NB4 (cell line): Measurements from ENCODE around the gene MT1F.

ENCODE experiments used
- DNase-seq: peaks from one replicate; pipeline ENCODE4 v3.0.0; 2010; ENCODE audit warnings: low read depth
- H3K4me3 ChIP-seq: one replicate; pipeline ENCODE4 v1.5.1; 2011; ENCODE audit warnings: mild to moderate bottlenecking, low read depth, low read length, moderate library complexity
- MYC ChIP-seq: IDR thresholded peaks from 2 replicates; pipeline ENCODE4 v1.6.1; 2011; ENCODE audit warnings: low read depth, low read length
- POLR2A ChIP-seq: IDR thresholded peaks from 2 replicates; pipeline ENCODE4 v1.6.1; 2011; ENCODE audit warnings: mild to moderate bottlenecking; ENCODE audit not compliant: insufficient read length; ENCODE audit errors: extremely low read depth
- TF ChIP-seq, protein P1 (sequence below): IDR thresholded peaks from one replicate; pipeline ENCODE4 v1.5.1; 2012; ENCODE audit warnings: low read depth, low read length
- TF ChIP-seq, protein P2 (sequence below): IDR thresholded peaks from 2 replicates; pipeline ENCODE4 v1.6.1; 2011; ENCODE audit warnings: low read depth, low read length

The MT1F gene

DNA sequence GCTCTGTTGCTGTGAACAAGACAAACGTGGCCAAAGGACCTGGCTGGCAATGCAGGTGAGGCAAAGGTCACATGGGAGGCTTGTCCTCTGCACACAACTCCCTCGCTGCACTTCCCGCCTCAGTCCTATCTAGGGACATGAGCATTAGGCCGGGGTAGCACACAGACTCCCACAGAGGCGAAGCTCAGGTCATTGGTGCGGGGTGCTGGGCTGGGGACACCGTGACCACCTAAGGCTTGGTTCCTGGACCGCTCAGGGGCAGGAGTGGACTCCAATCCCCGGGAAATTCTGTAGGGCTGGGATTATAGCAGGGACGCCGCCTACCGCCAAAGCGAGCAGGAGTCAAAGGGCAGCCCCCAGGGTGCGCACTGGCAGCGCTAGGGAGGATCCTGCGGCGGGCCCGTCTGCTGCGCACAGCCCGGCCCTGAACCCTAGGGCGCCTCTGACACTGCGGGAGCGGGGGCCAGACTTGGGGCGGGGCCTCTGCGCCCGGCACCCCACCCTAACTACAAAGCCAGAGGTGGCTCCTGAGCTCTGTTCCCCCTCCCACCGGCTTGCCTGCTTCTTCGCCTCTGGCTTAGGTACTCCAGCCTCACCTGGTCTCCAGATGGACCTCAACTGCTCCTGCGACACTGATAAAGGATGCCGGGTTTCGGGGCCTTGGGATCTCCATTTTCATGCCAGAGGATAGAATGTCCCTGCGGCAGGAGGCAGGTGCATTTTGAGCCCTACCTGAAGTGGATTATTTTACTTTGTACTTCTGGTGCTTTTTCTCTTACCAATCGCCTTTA lies 9.9 kb upstream of the MT1F start:
- TF ChIP-seq, protein P1, sequence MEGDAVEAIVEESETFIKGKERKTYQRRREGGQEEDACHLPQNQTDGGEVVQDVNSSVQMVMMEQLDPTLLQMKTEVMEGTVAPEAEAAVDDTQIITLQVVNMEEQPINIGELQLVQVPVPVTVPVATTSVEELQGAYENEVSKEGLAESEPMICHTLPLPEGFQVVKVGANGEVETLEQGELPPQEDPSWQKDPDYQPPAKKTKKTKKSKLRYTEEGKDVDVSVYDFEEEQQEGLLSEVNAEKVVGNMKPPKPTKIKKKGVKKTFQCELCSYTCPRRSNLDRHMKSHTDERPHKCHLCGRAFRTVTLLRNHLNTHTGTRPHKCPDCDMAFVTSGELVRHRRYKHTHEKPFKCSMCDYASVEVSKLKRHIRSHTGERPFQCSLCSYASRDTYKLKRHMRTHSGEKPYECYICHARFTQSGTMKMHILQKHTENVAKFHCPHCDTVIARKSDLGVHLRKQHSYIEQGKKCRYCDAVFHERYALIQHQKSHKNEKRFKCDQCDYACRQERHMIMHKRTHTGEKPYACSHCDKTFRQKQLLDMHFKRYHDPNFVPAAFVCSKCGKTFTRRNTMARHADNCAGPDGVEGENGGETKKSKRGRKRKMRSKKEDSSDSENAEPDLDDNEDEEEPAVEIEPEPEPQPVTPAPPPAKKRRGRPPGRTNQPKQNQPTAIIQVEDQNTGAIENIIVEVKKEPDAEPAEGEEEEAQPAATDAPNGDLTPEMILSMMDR, result no peak
- TF ChIP-seq MYC (no peak), POLR2A (no peak)
- TF ChIP-seq, protein P2, sequence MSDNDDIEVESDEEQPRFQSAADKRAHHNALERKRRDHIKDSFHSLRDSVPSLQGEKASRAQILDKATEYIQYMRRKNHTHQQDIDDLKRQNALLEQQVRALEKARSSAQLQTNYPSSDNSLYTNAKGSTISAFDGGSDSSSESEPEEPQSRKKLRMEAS, result no peak
- no peak overlapping the region for H3K4me3 ChIP-seq
- no peak for DNase-seq

DNA sequence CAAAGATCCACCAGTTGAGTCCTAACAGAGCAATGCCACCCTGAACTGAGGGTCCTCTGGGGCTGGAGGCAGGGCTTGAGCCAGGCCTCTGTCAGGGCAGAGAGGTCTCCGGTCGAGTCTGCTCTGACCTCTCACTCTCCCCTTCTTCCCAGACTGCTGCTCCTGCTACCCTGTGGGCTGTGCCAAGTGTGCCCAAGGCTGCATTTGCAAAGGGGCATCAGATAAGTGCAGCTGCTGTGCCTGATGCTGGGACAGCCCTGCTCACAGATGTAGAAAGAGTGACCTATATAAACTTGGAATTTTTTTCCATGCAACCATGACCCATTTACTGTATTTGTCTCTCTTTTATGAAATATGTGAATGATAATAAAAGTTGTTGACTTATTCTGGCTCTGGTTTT lies 8.5 kb upstream of the MT1F start:
- no peak for DNase-seq
- H3K4me3 ChIP-seq, result no peak overlapping the region
- TF ChIP-seq, protein P1, result no peak
- TF ChIP-seq, protein P2, result no peak
- TF ChIP-seq MYC (no peak), POLR2A (no peak)

DNA sequence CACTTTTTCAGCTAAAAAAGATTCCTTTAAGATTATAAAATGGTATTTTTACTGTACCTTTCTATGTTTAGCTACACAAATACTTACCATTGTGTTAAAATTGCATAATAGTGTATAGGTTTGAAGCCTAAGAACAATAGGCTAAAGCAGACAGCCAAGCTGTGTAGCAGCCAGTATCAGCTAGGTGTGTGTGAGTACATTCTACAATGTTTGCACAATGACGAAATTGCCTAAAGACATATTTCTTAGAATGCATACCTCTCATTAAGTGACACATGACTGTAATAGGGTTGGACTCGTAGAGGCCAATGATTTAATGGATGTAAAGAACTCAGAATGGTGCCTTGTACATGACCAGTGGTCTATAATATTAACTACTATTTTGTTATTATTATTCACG lies 7.9 kb upstream of the MT1F start:
- DNase-seq, result no peak
- TF ChIP-seq, protein P1, result no peak
- no peak for TF ChIP-seq POLR2A
- no peak for TF ChIP-seq MYC
- TF ChIP-seq, protein P2, result no peak
- no peak overlapping the region for H3K4me3 ChIP-seq

DNA sequence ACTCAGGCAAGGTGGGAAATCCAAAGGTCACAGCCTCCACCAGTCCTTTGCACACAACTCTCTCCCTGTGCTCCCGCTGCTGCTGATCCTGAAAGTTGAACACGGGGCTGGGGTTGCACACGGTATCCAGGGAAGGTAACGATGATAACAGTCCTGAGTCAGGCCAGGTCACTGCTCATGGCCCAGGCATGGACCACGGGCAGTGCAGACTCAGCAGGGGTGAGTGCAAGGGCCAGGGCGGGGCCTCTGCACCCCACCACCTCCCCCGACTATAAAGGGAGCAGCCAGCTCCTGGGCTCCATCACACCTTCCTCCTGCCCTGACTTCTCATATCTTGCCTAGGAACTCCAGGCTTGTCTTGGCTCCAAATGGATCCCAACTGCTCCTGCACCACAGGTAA lies 6.2 kb upstream of the MT1F start, which contains the start of gene MT1B:
Gene MT1B, plus strand, starts transcription at position 301 of the 400 bp plus-strand sequence. Its CDS starts 68 bp downstream, at position 369.
- no peak for DNase-seq
- H3K4me3 ChIP-seq, result no peak within 1 kb of the TSS
- TF ChIP-seq, protein P2, result no peak
- no peak for TF ChIP-seq MYC
- TF ChIP-seq, protein P1, result no peak
- TF ChIP-seq POLR2A, result no peak

DNA sequence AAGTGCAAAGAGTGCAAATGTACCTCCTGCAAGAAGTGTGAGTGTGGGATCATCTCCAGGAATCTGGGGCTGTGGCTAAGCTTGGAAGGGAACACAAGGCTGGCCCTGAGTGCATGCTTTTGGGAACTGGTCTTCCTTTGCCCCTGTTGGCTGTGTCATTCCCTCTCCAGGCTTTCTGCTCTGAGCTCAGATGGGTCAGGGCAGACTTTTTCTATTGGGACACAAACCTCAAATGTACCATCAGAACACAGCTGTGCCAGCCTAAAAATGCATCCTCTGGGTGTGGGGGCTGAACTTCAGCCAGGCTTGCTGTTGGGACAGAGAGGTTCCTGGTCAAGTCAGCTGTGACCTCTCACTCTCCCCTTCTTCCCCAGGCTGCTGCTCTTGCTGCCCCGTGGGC lies 5.2 kb upstream of the MT1F start:
- no peak overlapping the region for H3K4me3 ChIP-seq
- no peak for DNase-seq
- TF ChIP-seq POLR2A (no peak), MYC (no peak)
- TF ChIP-seq, protein P1, result no peak
- TF ChIP-seq, protein P2, result no peak
